OCI-M2 (cell line): ENCODE data around the gene TACR2.

Experiments
- DNase-seq: peaks from one replicate; lab custom pipeline; 2025; ENCODE audit not compliant: unreplicated experiment; lab: John Stamatoyannopoulos, UW

Gene TACR2

DNA sequence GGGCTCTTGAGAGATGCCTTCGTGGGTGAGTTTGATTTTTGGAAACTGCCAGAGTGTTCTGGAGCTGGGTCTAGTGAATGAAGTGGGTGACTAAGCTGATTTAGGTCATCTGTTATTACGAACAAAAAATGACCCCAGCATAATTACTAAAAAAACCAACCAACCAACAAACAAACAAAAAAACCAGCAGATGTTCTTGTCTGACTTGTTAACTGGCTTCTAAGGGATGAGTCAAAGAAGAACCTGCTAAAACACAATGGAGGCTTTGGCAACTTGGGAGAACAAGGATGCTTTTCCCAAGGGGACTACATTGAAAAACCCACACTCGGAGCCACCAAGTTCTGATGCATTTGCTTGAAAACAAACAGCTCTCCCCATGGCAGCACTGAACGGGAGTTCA lies 11.5 kb downstream of the TACR2 start:
- DNase-seq: no peak

DNA sequence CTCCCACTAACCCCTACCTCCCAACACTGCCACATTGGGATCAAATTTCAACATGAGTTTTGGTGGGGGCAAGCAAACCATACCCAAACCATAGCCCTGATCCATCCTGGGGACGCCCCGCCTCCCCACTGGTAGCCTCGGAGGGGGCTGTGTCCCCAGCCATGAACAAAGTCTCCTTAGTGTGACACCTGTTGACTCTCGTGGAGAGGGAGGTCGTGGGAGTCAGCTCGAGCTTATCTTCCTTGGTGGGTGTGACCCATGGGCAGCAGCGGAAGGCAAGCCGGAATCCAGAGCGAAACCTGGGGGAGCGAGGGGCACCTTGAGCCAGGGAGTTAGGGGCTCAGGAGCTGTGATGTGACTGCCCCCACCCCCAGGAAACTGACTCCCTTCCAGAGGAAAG lies 11.9 kb downstream of the TACR2 start:
- DNase-seq: no peak

DNA sequence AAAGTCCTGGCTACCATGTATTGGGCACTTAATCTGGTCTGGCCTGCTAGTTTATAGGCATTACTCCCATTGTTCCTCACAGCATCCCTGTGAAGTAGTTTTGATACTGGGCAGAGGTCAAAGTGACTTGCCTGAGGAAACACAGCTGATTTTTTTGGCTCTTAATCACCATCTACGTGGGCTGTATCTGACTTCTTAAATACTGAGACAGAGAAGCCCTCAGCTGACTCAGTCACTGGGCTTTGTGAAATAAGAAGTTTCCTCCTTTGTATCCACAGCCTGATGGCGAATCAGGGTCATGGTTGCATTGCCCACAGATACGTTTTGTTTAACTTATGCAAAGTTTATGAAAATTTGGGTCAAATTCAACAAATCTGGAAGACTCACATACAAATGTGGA lies 13.2 kb downstream of the TACR2 start:
- no peak for DNase-seq

DNA sequence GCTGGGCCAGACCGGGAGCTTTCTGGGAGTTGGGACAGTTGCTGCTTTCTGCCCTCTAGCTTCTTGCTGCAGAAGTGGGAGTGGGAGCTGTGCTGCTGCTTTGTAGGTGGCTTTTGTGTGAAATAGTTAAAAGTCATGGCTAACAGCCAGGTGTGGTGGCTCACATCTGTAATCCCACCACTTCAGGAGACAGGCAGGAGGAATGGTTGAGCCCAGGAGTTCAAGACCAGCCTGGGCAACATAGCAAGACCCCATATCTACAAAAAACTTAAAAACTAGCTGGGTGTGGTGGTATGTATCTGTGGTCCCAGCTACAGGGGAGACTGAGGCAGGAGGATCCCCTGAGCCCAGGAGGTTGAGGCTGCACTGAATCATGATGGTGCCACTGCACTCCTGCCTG lies 13.7 kb downstream of the TACR2 start:
- no peak for DNase-seq

DNA sequence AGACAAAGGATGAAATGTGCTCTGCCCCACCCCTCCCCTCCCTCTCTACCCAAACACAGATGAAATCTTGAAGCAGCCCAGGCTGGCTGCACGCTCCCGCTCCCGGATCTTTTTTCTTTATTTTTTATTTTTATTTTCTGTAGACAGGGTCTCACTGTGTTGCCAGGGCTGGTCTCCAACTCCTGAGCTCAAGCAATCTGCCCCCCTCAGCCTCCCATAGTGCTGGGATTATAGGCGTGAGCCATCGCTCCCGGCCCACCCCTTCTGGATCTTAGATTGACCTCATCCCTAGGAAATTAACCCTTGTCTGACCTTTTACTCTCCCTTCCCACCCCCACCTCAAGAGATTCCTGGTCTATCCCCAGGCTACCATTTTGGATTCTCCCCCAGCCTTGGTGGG lies 14.3 kb downstream of the TACR2 start:
- DNase-seq: no peak

DNA sequence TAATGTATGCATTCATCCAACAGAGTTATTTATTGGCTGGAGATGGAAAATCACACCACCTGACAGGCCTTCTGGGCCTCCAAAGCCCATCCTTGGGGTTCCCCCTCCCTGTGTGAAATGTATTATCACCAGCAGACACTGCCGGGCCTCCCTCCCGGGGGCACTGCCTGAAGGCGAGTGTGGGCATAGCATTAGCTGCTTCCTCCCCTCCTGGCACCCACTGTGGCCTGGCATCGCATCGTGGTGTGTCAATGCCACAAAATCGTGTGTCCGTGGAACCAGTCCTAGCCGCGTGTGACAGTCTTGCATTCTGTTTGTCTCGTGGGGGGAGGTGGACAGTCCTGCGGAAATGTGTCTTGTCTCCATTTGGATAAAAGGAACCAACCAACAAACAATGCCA lies 15.3 kb downstream of the TACR2 start:
- DNase-seq: no peak

DNA sequence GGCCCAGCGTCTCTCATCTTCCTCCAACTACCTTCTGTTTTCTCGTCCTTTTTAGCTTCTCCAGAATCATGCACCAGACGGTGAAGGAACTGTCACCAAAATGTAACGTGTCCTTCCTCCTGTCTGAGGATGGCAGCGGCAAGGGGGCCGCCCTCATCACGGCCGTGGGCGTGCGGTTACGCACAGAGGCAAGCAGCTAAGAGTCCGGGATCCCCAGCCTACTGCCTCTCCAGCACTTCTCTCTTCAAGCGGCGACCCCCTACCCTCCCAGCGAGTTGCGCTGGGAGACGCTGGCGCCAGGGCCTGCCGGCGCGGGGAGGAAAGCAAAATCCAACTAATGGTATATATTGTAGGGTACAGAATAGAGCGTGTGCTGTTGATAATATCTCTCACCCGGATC lies 15.8 kb downstream of the TACR2 start:
- DNase-seq: no peak

DNA sequence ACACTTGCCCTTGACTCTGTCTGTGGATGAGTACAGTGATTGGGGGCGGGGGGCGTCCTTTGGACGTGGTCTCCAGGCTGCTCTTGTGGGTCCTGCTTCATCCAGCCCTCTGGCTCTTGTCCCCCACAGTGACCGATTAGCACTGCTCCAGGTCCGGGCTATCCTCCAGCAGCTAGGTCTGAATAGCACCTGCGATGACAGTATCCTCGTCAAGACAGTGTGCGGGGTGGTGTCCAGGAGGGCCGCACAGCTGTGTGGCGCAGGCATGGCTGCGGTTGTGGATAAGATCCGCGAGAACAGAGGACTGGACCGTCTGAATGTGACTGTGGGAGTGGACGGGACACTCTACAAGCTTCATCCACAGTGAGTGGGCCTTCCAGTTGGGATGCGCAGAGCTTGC lies 18.3 kb downstream of the TACR2 start:
- DNase-seq: no peak

DNA sequence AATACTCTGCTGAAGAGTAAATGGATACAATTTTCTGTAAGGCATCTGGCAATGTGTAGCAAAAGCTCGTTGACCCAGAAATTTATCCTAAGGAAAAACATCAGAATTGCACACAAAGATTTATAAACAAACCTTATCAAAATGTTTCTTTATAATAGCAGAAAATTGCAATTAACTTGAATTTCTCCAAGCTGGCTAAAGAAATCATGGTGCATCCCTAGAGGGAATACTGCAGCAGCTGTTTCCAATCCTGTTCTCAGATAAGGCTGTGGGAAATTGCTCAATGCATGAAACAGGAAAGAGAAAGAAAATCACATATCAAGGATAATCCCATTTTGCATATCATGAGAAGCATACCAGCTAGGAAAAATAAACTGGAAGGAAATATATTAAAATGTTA lies 18.7 kb downstream of the TACR2 start:
- no peak for DNase-seq

DNA sequence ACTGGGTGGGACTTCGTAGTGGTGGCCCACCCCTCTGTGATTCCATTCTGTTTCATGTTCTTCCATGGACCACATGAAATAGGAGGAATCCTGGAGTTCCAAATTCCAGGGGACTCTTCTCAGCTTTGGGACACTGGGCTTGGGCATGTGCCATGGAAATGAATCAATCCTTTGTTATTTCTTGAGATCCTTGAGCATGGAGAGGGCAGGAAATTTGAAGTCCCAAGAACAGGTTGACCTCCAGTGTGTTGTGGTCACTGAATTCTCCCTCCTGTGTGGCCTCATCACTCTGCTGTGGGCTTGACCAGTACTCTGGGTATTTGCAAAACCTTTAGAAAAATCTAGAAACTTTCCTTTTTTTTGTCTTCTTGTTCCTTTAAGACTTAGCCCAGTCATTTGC lies 22.7 kb downstream of the TACR2 start:
- DNase-seq: no peak

DNA sequence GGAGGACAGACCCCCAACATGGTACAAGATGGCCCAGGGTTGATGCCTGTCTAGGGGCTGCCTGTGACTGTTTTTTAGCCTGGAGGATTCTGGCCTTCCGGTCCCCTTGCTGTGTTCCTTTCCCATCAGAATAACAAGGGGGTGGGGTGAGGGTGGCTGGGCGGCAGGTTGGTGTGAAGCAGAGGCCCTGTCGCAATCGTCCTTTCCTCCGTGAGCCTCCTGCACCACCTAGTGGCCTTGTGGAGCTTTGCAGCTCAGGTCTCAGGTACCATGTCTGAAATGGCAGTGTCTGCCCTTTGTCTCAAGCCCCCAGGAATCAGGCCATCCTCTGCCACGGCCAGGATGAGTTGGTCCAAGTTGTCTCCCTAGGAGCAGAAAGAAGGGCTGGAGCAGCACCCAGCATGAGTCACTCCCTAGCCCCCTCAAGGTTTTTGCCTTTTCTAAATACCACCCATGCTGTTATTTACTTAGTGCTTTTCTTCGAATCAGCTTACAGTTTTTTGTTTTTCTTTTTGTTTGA lies 24.2 kb downstream of the TACR2 start:
- DNase-seq: no peak

DNA sequence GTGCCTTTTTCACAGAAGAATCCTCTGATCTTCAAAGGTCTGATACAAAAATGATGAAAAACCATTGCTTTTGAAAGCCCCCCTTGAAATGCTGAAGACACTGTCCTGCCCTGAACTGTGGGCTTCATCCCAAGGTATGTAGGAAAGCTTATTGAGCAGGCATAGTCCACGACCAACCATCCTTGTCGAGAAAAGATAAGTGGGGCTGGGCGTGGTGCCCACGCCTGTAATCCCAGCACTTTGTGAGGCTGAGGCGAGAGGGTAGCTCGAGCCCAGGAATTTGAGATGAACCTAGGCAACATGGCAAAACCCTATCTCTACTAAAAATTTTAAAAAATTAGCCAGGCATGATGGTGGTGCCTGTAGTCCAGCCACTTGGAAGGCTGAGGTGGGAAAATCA lies 25.6 kb downstream of the TACR2 start:
- DNase-seq: no peak

DNA sequence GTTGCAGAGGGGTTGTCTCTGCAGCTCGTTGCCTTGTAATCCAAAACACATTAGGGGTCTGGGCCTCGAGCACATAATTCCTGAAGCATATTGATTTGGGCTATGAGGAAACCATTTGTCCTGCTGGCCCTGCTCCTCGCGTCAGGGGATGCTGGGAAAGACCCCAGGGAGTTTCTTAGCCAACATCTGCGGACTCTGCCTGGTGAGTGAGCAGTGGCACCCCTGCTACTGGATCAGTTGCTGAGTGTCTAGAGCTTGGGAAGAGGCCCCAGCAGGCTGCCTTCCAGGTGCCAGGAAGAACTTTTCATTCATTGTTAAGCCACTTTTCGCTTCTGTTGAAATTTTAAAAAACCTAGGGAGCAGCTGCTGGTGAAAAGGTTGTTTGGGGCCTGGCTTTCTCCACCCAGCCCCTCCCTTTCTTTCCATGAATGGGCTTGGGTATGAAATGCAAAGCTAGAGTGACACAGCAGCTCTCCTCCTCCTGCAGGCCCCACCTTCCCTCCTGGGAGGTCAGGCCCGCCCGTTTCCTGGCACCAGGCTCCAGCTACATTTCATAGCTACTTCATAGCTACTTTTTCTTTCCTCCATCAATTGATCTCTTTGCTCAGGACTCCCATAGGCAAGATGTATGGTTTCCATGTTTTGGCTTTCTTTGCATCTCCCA lies 26.8 kb downstream of the TACR2 start:
- no peak for DNase-seq

DNA sequence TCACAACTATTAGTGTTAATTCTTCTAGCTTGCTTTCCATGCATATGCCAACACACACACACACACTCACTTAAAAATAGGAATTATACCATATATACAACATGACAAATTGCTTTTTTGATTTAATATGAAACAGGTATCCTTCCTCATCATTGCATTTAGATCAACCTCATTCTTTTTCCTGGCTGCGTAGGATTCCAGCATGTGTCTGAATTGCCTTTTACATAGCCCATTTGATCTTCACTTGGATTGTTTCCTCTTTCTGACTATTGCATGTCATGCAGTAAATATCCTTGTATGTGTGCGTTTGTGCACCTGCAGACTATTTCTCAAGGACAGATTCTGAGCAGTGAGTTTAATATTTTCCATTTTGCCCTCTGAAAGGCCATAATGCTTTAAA lies 28.2 kb downstream of the TACR2 start:
- DNase-seq: no peak

DNA sequence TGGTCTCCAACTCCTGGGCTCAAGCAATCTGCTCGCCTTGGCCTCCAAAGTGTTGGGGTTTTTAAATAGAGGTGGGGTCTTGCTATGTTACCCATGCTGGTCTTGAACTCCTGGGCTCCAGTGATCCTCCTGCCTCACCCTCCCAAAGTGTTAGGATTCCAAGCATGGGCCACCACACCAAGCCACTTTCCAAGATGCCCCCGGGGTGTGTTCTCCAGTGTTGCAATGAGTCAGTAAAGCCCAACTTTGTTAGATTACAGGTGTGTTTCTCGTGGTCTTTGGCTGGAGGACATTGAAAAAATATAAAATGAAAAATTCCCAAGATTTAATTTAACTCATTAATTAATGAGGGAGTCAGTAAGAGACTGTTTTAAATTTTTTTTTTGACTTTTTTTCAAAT lies 29.2 kb downstream of the TACR2 start:
- no peak for DNase-seq

DNA sequence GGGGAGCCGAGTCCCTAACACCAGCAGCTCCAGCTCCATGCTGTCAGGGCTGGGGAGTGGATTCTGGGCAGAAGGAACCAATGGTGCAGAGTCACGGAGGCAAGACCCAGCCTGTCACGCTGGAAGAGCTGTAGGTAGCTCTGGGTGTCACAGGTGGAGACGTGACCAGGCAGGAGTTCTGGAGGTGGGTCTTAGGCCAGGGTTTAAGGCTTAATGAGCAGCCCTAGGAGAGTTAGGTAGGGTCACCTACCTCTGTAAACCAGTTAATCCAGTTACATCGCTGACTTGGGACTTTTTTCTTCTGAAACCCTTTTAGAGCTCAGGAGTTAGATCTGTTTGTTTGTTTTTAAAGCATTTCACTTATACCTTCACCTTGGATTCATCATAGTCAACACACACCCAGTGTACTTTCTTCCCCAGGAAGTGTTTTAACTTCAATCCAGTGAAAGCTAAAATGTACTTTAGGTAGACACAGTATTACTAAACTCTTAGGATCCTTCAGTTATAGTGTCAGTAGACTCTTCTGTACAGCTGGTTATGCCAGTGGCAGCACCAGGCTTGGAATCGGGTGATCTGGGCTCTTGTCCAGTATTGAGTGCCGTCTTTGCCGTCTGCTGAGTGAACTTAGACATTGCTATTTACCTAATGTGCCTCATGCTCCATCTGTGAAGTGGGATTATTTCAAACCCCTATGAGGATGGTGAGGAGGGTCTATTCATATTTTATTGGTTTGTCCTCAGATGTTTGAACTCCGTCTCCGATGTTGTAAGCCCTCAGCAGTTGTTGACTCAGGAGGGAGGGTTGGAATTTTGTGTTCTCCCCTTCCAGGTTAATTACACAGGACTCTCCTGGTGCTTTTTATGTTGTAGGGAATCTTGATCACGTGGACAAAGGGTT lies 31.0 kb downstream of the TACR2 start:
- no peak for DNase-seq

DNA sequence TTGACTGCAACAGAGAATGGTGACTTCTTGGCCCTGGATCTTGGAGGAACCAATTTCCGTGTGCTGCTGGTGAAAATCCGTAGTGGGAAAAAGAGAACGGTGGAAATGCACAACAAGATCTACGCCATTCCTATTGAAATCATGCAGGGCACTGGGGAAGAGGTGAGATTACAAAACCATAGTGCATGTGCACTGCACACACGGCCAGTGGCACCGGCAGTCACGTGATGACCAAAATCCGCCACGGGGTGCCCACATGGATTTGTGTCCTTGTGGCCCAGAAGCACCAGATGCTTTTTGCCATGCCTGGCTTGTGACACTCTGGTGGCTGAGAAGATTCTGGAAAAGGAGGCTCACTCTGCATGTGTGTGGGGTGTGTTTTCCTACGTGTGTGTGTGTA lies 32.4 kb downstream of the TACR2 start:
- no peak for DNase-seq

DNA sequence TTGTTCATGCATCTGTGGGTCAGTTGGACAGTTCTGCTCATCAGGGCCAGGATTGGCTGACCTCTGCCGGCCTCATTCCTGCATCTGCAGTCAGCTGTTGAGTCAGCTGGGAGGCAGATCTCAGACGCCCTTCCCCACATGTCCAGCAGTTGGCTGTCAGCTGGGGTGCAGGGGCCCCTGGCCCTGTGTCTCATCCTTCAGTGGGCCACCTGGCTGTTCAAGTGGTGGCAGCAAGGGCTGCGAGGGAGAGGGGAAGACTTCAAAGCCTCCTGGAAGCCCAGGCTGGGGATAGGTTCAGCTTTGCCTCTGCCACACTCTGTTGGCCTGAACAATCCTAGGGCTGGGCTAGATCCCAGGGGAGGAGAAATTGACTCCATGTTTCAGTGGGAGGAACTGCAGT lies 33.2 kb downstream of the TACR2 start:
- DNase-seq: no peak

DNA sequence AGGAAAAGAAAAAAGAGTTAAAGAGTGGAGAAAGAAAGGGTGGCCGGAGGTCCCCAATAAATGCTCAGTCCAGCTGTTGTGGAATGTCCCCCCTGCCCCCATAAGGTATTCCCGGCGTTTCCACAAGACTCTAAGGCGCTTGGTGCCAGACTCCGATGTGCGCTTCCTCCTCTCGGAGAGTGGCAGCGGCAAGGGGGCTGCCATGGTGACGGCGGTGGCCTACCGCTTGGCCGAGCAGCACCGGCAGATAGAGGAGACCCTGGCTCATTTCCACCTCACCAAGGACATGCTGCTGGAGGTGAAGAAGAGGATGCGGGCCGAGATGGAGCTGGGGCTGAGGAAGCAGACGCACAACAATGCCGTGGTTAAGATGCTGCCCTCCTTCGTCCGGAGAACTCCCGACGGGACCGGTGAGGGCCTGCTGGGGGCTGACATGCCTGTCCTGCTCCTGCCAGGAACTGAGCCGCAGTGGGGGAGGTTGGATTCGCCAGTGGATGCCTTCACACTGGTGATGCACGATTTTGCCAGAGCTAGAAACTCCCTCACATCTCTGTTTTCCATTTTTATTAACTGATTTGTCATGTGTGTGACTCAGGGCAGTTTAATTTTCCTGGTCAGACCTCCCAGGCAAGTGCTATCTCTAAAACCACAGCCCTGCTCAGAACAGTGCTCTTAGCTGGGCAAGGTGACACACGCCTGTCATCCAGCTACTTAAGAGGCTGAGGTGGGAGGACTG lies 34.2 kb downstream of the TACR2 start:
- no peak for DNase-seq

DNA sequence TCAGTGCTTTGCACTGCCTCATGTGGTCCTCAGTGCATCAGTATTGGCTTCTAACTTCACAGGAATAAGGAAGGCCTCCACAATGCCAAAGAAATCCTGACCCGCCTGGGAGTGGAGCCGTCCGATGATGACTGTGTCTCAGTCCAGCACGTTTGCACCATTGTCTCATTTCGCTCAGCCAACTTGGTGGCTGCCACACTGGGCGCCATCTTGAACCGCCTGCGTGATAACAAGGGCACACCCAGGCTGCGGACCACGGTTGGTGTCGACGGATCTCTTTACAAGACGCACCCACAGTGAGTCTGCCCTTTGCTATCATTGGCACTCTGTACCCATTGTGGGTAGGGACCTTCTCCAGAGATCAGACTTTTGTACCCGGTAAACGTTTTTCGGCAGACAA lies 36.9 kb downstream of the TACR2 start:
- DNase-seq: no peak

DNA sequence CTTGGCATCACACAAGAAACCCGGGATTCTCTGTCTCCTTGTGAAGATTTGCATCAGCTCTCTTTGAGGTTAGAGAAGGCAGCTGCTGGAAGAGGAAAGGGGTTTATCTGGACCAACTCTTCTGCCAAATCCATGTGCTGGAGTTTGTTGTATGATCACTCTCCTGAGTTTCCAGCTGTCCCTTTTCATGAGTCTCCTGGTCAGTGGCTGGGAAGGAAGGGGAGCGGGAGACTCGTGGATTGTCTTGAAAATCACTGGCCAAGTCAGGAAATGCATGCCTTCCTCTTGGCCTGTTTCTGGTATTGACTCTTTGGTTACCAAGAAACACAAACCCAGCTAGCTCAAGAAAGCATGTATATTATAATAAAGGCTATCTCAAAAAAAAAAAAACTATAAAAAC lies 38.8 kb downstream of the TACR2 start:
- DNase-seq: no peak

DNA sequence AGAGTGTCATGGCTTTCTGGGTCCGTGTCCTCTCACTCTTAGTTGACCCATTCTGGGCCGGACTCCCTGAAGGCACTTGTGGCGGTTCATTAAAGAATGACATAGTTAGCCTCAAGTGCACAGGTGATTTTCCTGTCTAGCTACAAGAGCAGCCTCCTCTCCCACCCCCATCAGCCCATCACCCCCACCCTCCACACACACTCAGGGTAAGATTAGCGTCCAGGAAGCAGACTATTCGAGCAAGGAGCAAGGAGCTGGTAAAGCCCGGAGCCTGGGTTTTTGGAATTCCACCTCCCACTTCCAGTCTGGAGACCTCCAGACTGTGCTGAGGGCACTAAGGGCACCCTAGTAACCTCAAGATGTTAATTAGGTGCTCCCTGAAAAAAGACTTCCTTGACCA lies 39.5 kb downstream of the TACR2 start:
- DNase-seq: no peak
